Activated CD4-positive, CD25-positive, alpha-beta regulatory T cell (primary cell): ENCODE measurements around the gene OR56A1.
"Not testable (repeated sequence)": the region's sequence is repeated elsewhere in the genome, so short reads cannot be mapped to it uniquely, and the experiment has no call there.

ENCODE experiments used
- DNase-seq, 4 experiments: peaks; one replicate each; lab custom pipeline; 2025; lab: John Stamatoyannopoulos, UW

The OR56A1 gene

DNA sequence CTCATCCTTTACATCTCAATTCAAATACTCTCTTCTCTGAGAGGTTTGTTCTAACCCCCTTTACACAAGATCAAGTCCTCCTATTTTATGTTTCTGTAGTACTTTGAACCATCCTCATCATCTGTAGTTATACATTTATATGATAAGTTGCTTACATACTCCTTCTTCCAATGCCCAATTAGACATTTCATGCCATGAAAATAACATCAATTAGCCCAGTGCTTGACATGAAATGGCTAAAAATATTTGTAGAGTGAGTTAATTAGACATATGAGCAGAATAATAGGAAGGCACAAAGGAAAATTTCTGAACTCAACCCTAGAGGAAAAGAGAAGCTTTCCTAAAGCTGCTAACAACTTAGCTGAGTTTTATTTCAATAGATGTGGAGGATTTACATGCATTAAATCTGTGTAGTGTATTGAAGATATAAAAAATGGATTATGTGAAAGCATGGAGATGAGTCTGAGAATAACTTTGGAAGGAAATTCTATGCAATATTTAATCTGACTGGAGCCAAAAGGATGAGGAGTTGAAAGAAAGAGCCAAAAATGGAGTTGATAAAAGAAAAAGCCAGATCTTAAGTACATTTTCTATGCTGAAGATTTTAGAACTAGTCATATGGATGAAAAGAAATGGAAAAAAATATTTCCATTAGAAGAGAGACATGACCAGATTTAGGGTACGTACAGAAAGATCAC is at the start of gene OR56A1:
OR56A1 (minus strand) TSS at position 51 of the 698 bp plus-strand sequence. CDS start 3,066 bp downstream, outside the sequence.
- no peak for DNase-seq

- DNase-seq = no peak
These were observed 48.9 kb upstream of the OR56A1 start for GRCh38 chr11:6079463-6079862.

- DNase-seq = no peak
These were observed 47.2 kb upstream of the OR56A1 start for GRCh38 chr11:6077723-6078122.

- DNase-seq = not testable (repeated sequence)
These were observed 45.9 kb upstream of the OR56A1 start for GRCh38 chr11:6076443-6076842.

DNA sequence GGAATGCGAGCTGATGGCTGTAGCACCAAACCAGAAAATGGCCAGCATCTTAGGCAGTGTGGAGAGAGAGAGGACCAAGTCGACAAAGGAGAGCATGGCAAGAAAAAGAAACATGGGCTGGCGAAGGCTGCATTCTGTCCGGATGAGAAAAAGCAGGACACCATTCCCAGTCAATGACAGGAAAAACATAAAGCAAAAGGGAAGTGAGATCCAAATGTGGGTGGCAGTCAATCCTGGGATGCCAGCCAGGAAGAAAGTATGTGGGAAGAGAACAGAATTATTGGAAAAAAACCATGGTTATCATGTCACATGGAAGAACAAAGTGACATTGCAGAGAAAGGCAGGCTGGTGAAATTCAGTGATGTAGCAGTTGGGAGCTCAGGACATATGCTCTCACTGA is 36.9 kb upstream of the OR56A1 start:
- no peak for DNase-seq

DNA sequence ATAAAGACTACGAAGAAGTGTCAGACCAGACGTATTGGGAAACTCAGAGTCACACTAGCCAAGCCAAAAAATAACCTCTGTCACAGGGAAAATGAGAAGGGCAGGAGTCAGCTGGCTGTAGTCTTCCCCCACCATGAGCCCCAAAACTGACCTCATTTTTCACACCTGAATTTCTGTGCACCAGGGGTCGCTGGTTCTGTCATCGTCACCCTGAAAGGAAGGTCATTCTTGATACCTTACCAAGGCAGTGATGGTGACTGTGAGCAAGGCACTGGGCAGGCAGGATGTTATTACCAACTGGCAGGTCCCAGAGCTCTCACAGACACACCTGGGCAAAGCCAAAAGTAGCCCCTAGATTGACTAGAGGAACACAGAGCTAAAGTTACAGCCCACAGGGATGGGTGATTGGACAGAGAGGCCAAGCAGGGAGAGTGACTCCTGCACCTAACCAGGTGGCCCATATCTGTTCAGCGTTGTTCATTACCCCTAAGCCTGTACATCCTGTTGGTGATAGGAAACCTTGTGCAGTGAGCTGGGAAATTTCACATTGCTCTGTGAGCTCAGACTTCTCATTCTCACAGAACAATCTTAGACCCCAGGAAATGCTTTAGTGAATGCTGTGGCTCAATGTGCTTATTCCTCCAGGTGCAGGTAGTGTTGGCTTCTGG is 32.3 kb upstream of the OR56A1 start:
- DNase-seq = no peak

- DNase-seq = no peak
These were observed 30.9 kb upstream of the OR56A1 start for GRCh38 chr11:6061475-6061874.

DNA sequence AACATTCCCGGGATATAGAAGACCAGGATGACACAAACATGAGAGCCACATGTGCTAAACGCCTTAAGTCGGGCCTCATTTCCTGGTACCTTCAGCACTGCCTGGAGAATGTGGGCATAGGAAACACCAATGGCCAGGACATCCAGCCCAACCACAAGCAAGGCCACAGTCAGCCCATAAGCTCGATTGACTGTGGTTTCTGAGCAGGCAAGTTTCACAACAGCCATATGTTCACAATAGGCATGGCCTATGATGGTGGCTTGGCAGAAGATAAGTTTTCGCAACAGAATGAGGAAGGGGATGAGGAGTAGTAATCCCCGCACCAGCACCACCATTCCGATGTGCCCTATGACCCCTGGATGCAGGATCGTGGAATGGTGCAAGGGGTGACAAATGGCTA is 26.9 kb upstream of the OR56A1 start:
- DNase-seq = no peak

- DNase-seq = no peak
These were observed 25.0 kb upstream of the OR56A1 start for GRCh38 chr11:6055569-6055968.

- no peak for DNase-seq
These were observed 21.8 kb upstream of the OR56A1 start for GRCh38 chr11:6052374-6052773.

DNA sequence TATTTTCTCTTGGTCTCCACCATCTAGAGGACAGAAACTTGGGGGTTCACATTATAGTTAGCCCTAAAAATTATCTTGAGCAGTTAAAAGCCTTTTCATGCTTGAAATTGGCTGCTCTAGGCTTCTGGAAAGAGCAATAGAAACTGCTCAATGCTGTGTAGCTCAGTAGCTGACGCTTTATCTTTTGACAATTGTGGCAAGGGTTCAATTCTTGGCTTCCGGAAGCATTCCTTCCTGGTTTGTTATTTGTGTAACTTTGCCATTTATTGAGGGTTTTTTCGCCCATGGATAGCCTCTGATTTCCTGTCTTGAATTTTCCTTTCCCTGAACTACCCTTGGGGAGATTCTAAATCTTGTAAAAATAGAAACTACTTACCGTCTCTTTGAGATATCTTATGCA is 10.3 kb upstream of the OR56A1 start:
- no peak for DNase-seq

DNA sequence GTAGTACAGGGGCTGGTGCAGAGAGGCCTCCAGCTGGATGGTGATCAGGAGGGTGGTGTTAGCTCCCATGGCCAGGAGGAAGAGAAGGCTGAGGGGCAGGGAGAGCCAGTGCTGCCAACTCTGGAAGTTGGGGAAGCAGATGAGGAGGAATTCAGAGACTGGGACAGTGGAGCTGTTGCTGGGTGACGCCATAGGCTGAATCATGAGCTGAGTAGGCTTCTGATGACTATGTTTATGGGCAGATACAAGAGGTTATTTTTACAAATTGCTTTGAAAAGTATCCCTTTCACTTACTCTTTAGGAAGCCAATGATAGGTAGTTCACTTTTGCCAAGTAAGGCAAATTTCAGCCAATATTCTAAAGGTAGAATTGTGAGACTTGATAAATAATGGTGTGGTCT is 3.1 kb downstream of the OR56A1 start:
- no peak for DNase-seq

GRCh38 chr11:6025056-6025455 is 5.5 kb downstream of the OR56A1 start:
- DNase-seq = no peak

DNA sequence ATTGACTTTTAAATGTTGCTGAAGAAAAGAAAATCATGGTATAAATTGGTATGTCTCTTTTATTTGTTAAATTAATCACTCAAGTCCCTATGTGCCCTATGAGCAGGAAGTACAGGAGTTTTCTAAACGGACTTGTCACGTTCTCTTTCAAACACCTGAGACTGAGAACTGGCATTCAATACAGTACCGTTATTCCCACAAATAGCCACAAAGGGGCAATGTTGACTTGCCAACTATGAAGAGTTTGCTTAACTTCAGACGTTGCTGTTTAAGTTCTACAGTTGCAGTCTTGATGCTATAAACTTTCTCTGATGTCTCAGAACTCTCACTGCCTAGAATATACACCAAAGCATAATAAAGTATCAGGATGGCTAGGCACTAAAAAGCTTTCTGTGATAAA is 7.6 kb downstream of the OR56A1 start:
- no peak for DNase-seq

GRCh38 chr11:6013042-6013441 is 17.5 kb downstream of the OR56A1 start:
- no peak for DNase-seq

DNA sequence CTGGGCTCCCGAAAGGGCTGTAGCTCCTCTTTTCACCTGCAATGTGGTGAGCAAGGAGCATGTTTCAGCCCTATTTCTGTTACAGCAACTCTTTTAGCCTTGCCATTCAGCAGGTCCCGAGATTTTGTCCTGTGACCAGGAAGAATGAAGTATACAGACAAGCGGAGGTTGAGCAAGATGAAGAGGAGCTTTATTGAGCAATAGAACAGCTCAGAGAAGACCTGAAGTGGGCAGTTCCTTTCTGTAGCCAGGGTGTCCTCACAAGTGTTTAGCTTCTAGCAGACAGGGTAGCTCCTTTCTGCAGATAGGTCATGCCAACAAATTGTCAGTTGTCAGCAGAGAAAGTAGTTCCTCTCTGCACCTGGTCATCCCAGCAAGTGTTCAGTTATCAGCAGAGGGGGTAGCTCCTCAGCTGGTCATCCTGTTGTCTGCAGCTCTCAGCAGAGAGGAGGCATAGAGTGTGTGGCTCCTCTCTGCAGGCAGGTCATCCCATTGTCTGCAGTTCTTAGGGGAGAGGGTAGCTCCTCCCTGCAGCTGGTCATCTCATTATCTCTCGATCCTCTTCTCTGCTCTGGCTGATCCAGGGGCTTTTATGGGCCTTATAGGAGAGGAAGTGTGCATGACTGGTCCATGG is 18.4 kb downstream of the OR56A1 start:
- DNase-seq = no peak

GRCh38 chr11:6006846-6007245 is 23.7 kb downstream of the OR56A1 start, which contains the start of gene OR56A4:
TSS of gene OR56A4 (minus strand) at chr11:6006946. CDS start at chr11:6002992, 3,954 bp downstream.
- no peak for DNase-seq

DNA sequence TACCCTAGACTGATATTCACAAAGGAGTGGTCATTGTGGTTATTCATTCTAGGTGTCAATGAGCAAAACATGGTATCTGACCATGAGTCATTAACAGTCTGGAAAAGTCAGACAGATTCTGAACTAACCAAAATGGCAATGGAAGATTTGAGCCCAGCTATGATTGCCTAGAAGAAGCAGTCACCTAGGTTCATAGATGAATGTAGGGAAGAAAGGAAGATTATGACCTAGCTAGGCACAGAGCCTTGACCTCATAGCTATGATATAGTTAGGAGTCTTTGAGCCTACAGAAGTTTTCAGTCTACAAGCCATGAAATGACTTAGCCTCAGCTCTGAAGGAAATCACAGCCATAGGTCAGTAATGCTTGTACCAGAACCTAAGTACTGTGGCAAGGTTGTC is 24.2 kb downstream of the OR56A1 start:
- no peak for DNase-seq

DNA sequence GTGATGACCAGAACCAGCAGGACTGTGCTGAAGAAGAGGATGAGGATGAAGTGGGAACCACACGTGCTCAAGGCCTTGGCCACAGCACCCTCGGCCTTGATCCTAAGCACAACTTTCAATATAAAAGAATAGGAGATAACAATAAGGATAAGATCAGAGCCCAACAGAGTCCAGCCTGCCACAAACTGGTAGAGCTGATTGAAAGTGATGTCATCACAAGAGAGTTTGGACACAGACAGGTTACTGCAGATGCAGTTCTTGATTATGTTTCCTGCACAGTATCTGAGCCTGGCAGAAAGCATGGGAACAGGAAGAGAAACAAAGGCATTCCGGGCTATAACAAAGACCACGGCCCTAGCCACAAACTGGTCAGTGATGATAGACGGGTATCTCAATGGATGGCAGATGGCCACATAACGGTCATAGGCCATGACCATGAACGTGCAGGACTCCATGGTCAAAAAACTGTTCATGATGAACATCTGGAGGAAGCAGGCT is 28.3 kb downstream of the OR56A1 start:
- DNase-seq = no peak

DNA sequence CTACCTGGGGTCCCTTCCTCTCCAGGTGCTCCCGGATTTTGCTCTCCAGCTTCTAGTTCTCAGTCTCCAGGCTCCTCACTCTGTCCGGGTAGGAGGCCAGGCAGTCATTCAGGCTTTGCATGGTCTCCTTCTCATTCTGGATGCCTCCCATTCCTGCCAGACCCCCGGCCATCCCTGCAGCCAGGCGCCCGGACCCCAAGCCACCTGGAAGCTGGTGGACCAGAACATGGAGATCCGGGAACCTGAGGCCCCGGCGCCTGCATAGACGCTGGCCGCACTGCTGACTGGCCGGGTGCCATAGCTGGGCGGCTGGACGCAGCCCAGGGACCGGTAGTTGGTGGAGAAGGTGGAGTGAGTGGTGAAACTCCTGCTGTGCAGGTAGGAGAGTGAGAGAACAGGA is 35.8 kb downstream of the OR56A1 start:
- DNase-seq = no peak

- DNase-seq = no peak
These were observed 37.8 kb downstream of the OR56A1 start for GRCh38 chr11:5992604-5993251.

GRCh38 chr11:5992150-5992549 is 38.4 kb downstream of the OR56A1 start:
- no peak for DNase-seq

DNA sequence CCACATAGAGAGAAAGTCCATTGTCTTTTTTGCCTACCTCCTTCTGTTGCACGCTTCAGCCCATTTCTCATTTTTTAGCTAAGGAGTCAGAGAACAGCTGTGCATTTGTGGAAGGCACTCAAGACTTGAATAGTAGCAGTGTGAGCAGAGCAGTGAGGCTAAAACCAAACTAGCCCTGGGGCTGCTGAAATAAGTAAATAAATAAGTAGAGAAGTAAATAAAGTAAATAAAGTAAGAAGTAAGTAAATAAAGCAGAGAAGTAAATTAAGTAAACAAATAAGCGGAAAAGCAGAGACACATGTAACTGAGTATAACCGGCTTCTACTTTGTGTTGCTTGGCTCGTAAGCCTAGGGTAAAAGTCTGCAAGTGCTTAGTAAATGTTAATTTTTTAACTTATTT is 41.4 kb downstream of the OR56A1 start:
- no peak for DNase-seq
